Measurements from ENCODE around the gene TSC2. TPM values are rescaled to one million over a fixed set of nuclear protein-coding genes. Genes with fewer than 3 reads are reported as not detected.
A peak's percentile ranks its signal among the peaks of the same experiment; 100 is the strongest.

TSC2 gene
- polyA plus RNA-seq (2013, experiment 1 of 2) = 74.3 TPM
- 65.0 TPM for polyA plus RNA-seq (2013, experiment 2 of 2)

GRCh38 chr16:2047330-2048115 is at the start of gene TSC2, which contains the start of gene NTHL1:
Gene TSC2 (plus strand): TSS chr16:2047985. CDS start chr16:2048616, 631 bp downstream.
Gene NTHL1 (minus strand): TSS chr16:2047834. CDS start chr16:2047823, 11 bp downstream.
- no peaks in the 10 kb centered on the region for H3K9me3 ChIP-seq (ENCODE audit: control insufficient read depth, low read length)
- peaks cover 28% of the 10 kb centered on the region for H3K36me3 ChIP-seq (ENCODE audit: control insufficient read depth, insufficient read depth, low read length)
- peaks cover 4% of the 10 kb centered on the region for H3K4me1 ChIP-seq (ENCODE audit: control insufficient read depth, insufficient read depth, low read length, poor library complexity, severe bottlenecking)
- peak within 1 kb of the TSS; percentile 53 for H3K27ac ChIP-seq (ENCODE audit: low read depth, low read length, severe bottlenecking)
- H3K4me3 ChIP-seq (ENCODE audit: extremely low read depth, insufficient read depth, low read length, poor library complexity, severe bottlenecking) = peak within 1 kb of the TSS; percentile 94
- WGBS, 2 experiments (ENCODE audit: insufficient coverage in 2 of 2) = 0 to 1% methylated on average over 45 to 74 of the region's 81 CpGs

- Histone ChIP-seq H3K9me3 (ENCODE audit: control insufficient read depth, low read length) (no peaks in the 10 kb centered on the region), H3K4me1 (ENCODE audit: control insufficient read depth, insufficient read depth, low read length, poor library complexity, severe bottlenecking) (peaks cover 5% of the 10 kb centered on the region), H3K27ac (ENCODE audit: low read depth, low read length, severe bottlenecking) (no peak overlapping the region), H3K4me3 (ENCODE audit: extremely low read depth, insufficient read depth, low read length, poor library complexity, severe bottlenecking) (no peak overlapping the region), H3K36me3 (ENCODE audit: control insufficient read depth, insufficient read depth, low read length) (peaks cover 70% of the 10 kb centered on the region)
- WGBS, 2 experiments (ENCODE audit: insufficient coverage in 2 of 2) = 98 to 99% methylated on average over 18 to 27 of the region's 27 CpGs
Observed at GRCh38 chr16:1998360-1998835, 49.4 kb upstream of the TSC2 start.

GRCh38 chr16:1998852-1999801 is 48.7 kb upstream of the TSC2 start:
- 93 to 97% methylated on average over 32 to 36 of the region's 39 CpGs for WGBS, 2 experiments (ENCODE audit: insufficient coverage in 2 of 2)
- Histone ChIP-seq H3K27ac (ENCODE audit: low read depth, low read length, severe bottlenecking) (no peak overlapping the region), H3K4me1 (ENCODE audit: control insufficient read depth, insufficient read depth, low read length, poor library complexity, severe bottlenecking) (peaks cover 5% of the 10 kb centered on the region), H3K4me3 (ENCODE audit: extremely low read depth, insufficient read depth, low read length, poor library complexity, severe bottlenecking) (no peak overlapping the region), H3K36me3 (ENCODE audit: control insufficient read depth, insufficient read depth, low read length) (peaks cover 73% of the 10 kb centered on the region), H3K9me3 (ENCODE audit: control insufficient read depth, low read length) (no peaks in the 10 kb centered on the region)

GRCh38 chr16:1999866-2000514 is 47.8 kb upstream of the TSC2 start:
- H3K36me3 ChIP-seq (ENCODE audit: control insufficient read depth, insufficient read depth, low read length) = peaks cover 73% of the 10 kb centered on the region
- no peak overlapping the region for H3K4me3 ChIP-seq (ENCODE audit: extremely low read depth, insufficient read depth, low read length, poor library complexity, severe bottlenecking)
- WGBS, 2 experiments (ENCODE audit: insufficient coverage in 2 of 2) = 96 to 97% methylated on average over 21 to 22 of the region's 28 CpGs
- peaks cover 13% of the 10 kb centered on the region for H3K4me1 ChIP-seq (ENCODE audit: control insufficient read depth, insufficient read depth, low read length, poor library complexity, severe bottlenecking)
- H3K9me3 ChIP-seq (ENCODE audit: control insufficient read depth, low read length) = no peaks in the 10 kb centered on the region
- H3K27ac ChIP-seq (ENCODE audit: low read depth, low read length, severe bottlenecking) = no peak overlapping the region

- Histone ChIP-seq H3K36me3 (ENCODE audit: control insufficient read depth, insufficient read depth, low read length) (peaks cover 75% of the 10 kb centered on the region), H3K27ac (ENCODE audit: low read depth, low read length, severe bottlenecking) (no peak overlapping the region), H3K9me3 (ENCODE audit: control insufficient read depth, low read length) (no peaks in the 10 kb centered on the region), H3K4me1 (ENCODE audit: control insufficient read depth, insufficient read depth, low read length, poor library complexity, severe bottlenecking) (peaks cover 14% of the 10 kb centered on the region), H3K4me3 (ENCODE audit: extremely low read depth, insufficient read depth, low read length, poor library complexity, severe bottlenecking) (no peak overlapping the region)
- WGBS, 2 experiments (ENCODE audit: insufficient coverage in 2 of 2) = 99% methylated on average over 17 to 19 of the region's 19 CpGs
Observed at GRCh38 chr16:2001035-2001434, 46.8 kb upstream of the TSC2 start.

GRCh38 chr16:2001456-2002355 is 46.1 kb upstream of the TSC2 start:
- peaks cover 16% of the 10 kb centered on the region for H3K4me1 ChIP-seq (ENCODE audit: control insufficient read depth, insufficient read depth, low read length, poor library complexity, severe bottlenecking)
- H3K9me3 ChIP-seq (ENCODE audit: control insufficient read depth, low read length) = no peaks in the 10 kb centered on the region
- WGBS, 2 experiments (ENCODE audit: insufficient coverage in 2 of 2) = 97% methylated on average over 52 to 53 of the region's 53 CpGs
- no peak overlapping the region for H3K27ac ChIP-seq (ENCODE audit: low read depth, low read length, severe bottlenecking)
- no peak overlapping the region for H3K4me3 ChIP-seq (ENCODE audit: extremely low read depth, insufficient read depth, low read length, poor library complexity, severe bottlenecking)
- peaks cover 78% of the 10 kb centered on the region for H3K36me3 ChIP-seq (ENCODE audit: control insufficient read depth, insufficient read depth, low read length)

- Histone ChIP-seq H3K9me3 (ENCODE audit: control insufficient read depth, low read length) (no peaks in the 10 kb centered on the region), H3K27ac (ENCODE audit: low read depth, low read length, severe bottlenecking) (no peak overlapping the region), H3K4me1 (ENCODE audit: control insufficient read depth, insufficient read depth, low read length, poor library complexity, severe bottlenecking) (peaks cover 25% of the 10 kb centered on the region), H3K36me3 (ENCODE audit: control insufficient read depth, insufficient read depth, low read length) (peaks cover 78% of the 10 kb centered on the region), H3K4me3 (ENCODE audit: extremely low read depth, insufficient read depth, low read length, poor library complexity, severe bottlenecking) (no peak overlapping the region)
- WGBS, 2 experiments (ENCODE audit: insufficient coverage in 2 of 2) = 96 to 97% methylated on average over 47 of the region's 47 CpGs
Observed at GRCh38 chr16:2002406-2003230, 45.2 kb upstream of the TSC2 start.

- Histone ChIP-seq H3K9me3 (ENCODE audit: control insufficient read depth, low read length) (no peaks in the 10 kb centered on the region), H3K4me1 (ENCODE audit: control insufficient read depth, insufficient read depth, low read length, poor library complexity, severe bottlenecking) (peaks cover 28% of the 10 kb centered on the region), H3K4me3 (ENCODE audit: extremely low read depth, insufficient read depth, low read length, poor library complexity, severe bottlenecking) (no peak overlapping the region), H3K27ac (ENCODE audit: low read depth, low read length, severe bottlenecking) (no peak overlapping the region), H3K36me3 (ENCODE audit: control insufficient read depth, insufficient read depth, low read length) (peaks cover 78% of the 10 kb centered on the region)
- WGBS, 2 experiments (ENCODE audit: insufficient coverage in 2 of 2) = 79 to 90% methylated on average over 3 to 8 of the region's 8 CpGs
Observed at GRCh38 chr16:2003231-2003826, 44.5 kb upstream of the TSC2 start.

Measured in mesodermal cell (in vitro differentiated cells).